PFSK-1 (cell line): ENCODE measurements around the gene SEMA4D.

Experiments used
- FOXP2 ChIP-seq: optimal IDR thresholded peaks from 2 replicates; pipeline ENCODE3; 2011; ENCODE audit warnings: borderline replicate concordance, control low read depth, inconsistent platforms; ENCODE audit not compliant: insufficient read depth; ENCODE audit errors: extremely low read length, extremely low read depth
- POLR2AphosphoS5 ChIP-seq: IDR thresholded peaks from 2 replicates; pipeline ENCODE4 v1.6.1; 2012; ENCODE audit warnings: low read depth, mild to moderate bottlenecking, control low read depth, low read length, moderate library complexity
- SIN3A ChIP-seq: IDR thresholded peaks from 2 replicates; pipeline ENCODE4 v1.6.1; 2012; ENCODE audit warnings: mild to moderate bottlenecking, low read length, moderate library complexity, borderline replicate concordance; ENCODE audit not compliant: insufficient read depth
- TAF1 ChIP-seq: IDR thresholded peaks from 2 replicates; pipeline ENCODE4 v1.6.1; 2012; ENCODE audit warnings: low read length, control low read depth, borderline replicate concordance; ENCODE audit not compliant: insufficient read depth
- TF ChIP-seq, protein P1 (sequence below), 2 experiments: IDR thresholded peaks; 2 replicates each; pipeline versions ENCODE4 v1.6.1 to v1.8.0; 2011 to 2012; ENCODE audit warnings: low read depth in 2 of 2, low read length in 2 of 2, control low read depth in 1 of 2, inconsistent platforms in 1 of 2, mild to moderate bottlenecking in 1 of 2, moderate library complexity in 1 of 2; ENCODE audit not compliant: insufficient read depth in 1 of 2

SEMA4D gene

DNA sequence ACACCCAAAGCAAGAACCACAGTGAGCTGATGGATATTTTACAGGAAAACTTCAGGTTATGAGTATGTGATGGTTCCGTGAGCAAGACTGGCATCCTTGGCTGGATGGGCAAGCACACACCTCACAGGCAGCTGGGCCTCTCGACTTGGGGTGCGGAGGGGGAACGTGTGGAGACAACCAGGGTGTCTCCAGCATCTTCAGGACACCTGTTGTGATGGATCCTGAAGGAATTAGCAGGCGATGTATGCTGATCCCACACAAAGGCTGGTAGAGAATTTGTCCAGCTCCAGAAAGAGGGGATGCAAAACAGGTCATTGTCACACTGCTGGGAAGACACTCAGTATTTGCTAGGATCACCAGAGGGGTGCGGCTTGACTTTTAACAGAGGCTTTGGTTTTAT is 136.9 kb downstream of the SEMA4D start:
- TF ChIP-seq FOXP2 (no peak), TAF1 (no peak), SIN3A (no peak), POLR2AphosphoS5 (no peak)
- TF ChIP-seq, protein P1, sequence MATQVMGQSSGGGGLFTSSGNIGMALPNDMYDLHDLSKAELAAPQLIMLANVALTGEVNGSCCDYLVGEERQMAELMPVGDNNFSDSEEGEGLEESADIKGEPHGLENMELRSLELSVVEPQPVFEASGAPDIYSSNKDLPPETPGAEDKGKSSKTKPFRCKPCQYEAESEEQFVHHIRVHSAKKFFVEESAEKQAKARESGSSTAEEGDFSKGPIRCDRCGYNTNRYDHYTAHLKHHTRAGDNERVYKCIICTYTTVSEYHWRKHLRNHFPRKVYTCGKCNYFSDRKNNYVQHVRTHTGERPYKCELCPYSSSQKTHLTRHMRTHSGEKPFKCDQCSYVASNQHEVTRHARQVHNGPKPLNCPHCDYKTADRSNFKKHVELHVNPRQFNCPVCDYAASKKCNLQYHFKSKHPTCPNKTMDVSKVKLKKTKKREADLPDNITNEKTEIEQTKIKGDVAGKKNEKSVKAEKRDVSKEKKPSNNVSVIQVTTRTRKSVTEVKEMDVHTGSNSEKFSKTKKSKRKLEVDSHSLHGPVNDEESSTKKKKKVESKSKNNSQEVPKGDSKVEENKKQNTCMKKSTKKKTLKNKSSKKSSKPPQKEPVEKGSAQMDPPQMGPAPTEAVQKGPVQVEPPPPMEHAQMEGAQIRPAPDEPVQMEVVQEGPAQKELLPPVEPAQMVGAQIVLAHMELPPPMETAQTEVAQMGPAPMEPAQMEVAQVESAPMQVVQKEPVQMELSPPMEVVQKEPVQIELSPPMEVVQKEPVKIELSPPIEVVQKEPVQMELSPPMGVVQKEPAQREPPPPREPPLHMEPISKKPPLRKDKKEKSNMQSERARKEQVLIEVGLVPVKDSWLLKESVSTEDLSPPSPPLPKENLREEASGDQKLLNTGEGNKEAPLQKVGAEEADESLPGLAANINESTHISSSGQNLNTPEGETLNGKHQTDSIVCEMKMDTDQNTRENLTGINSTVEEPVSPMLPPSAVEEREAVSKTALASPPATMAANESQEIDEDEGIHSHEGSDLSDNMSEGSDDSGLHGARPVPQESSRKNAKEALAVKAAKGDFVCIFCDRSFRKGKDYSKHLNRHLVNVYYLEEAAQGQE (IDR thresholded peaks at IDR 0.05; ENCODE audit: insufficient read depth in 1 of 2, low read depth in 2 of 2, low read length in 2 of 2) = no peak

DNA sequence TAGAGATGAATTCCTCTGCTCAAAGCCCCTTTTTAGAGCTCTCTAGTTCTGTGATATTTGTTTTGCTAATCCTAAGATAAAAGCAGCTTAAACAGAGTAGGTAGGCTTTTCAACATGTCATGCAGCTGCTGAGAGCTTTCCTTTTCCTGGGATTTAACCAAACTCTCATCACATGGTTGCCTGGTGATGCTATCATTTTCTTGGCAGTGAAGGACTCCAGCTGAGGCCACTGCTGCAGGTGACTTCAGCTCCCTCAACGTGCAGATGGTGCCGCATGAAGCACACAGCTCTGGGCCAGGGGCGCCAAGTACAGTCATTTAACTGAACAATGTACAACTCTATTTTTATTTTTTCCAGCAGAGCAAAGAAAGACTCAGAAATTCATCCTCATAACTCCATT is 137.4 kb downstream of the SEMA4D start:
- no peak for TF ChIP-seq FOXP2
- no peak for TF ChIP-seq TAF1
- TF ChIP-seq SIN3A = no peak
- TF ChIP-seq, protein P1 (IDR thresholded peaks at IDR 0.05; ENCODE audit: insufficient read depth in 1 of 2, low read depth in 2 of 2, low read length in 2 of 2) = no peak
- TF ChIP-seq POLR2AphosphoS5 = no peak

DNA sequence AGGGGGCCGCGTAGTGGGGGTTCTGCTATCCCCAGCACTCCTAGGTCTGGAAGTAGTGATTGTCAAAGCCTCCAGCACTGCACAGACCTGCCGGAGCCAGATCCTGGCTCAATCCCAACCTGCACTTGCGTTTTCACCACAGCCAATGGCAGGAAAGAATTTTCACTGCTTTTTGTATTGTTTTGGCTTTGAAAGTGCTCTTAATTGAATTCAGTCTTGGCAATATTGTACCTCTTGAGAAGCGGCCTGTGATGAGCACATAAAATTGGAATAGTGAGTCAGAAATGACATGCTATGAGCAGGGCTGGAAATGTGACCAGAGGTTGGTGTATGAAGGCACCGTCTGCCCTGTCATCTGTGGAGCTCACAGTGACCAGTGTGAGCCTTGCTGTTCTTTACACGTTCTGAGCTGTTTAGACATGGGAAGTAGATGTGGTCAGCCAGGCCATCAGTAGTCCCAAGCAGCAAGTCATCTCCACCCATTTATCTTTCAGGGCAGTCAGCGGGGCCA is 138.1 kb downstream of the SEMA4D start:
- TF ChIP-seq POLR2AphosphoS5 = no peak
- no peak for TF ChIP-seq SIN3A
- TF ChIP-seq, protein P1 (IDR thresholded peaks at IDR 0.05; ENCODE audit: insufficient read depth in 1 of 2, low read depth in 2 of 2, low read length in 2 of 2) = no peak
- TF ChIP-seq TAF1 = no peak
- TF ChIP-seq FOXP2 = no peak

DNA sequence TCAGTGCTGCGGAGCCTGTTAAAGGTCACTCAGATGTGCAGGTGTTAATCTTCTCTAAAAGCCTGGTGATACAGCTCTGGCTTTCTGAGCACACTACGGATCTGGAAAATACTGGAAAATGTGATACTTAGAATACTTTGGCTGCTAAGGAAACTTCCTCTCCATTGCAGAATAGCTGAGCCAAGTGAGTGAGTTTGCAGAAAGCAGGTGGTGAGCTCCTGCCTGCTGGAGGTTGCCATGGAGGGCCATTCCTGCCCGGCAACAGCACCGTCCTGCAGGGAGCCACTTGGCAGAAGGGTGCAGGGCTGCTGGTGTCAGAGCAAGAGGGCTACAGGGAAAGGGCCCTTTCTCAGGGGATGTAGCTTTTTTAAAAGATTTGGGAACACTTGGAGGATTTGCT is 138.9 kb downstream of the SEMA4D start:
- TF ChIP-seq TAF1 (no peak), SIN3A (no peak), FOXP2 (no peak), POLR2AphosphoS5 (no peak)
- TF ChIP-seq, protein P1 (IDR thresholded peaks at IDR 0.05; ENCODE audit: insufficient read depth in 1 of 2, low read depth in 2 of 2, low read length in 2 of 2) = no peak

DNA sequence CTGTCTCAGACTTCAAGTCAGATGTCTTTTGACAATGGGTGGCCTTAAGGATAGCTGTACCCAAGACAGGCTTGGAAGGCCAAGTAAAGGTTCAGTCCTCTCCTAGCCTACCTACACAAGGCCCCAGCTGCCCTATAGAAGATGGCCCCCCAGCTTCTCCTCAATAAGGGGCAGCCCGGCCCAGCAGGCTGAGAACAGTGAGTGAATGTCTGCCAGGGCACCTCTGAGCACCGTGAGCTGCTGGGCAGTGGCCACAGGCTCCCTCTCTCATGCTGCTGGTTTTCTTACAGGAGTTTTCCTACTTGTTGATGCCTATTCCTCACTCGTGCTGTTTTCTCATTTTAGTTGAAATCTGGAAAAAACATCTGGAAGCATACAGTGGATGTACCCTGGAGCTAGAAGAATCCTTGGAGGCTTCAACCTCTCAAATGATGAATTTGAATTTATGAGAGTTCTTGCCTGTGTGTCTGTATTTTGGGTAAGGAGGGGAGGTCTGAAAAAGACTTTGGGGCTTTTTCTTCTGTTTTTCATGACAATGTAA is 139.5 kb downstream of the SEMA4D start:
- no peak for TF ChIP-seq TAF1
- TF ChIP-seq, protein P1 (IDR thresholded peaks at IDR 0.05; ENCODE audit: insufficient read depth in 1 of 2, low read depth in 2 of 2, low read length in 2 of 2) = no peak
- TF ChIP-seq SIN3A = no peak
- no peak for TF ChIP-seq POLR2AphosphoS5
- TF ChIP-seq FOXP2 = no peak
